IPS-18a (cell line): Measurements from ENCODE around the gene COMMD8.

Experiments
- H3K27ac ChIP-seq: one replicate; pipeline ENCODE4 v1.5.1; 2013; ENCODE audit warnings: low read length
- H3K27me3 ChIP-seq: one replicate; pipeline ENCODE4 v1.6.1; 2013; ENCODE audit warnings: mild to moderate bottlenecking, low read length; ENCODE audit not compliant: control insufficient read depth, insufficient read depth
- H3K36me3 ChIP-seq: one replicate; pipeline ENCODE4 v1.6.1; 2013; ENCODE audit warnings: low read depth, low read length; ENCODE audit not compliant: control insufficient read depth
- H3K4me1 ChIP-seq: one replicate; pipeline ENCODE4 v1.6.1; 2013; ENCODE audit warnings: low read depth, low read length; ENCODE audit not compliant: control insufficient read depth
- H3K4me3 ChIP-seq: one replicate; pipeline ENCODE4 v1.5.1; 2013; ENCODE audit warnings: low read length
- H3K9ac ChIP-seq: one replicate; pipeline ENCODE4 v1.6.1; 2013; ENCODE audit warnings: mild to moderate bottlenecking, low read length, moderate library complexity
- H3K9me3 ChIP-seq: one replicate; pipeline ENCODE4 v1.6.1; 2013; ENCODE audit warnings: low read depth, low read length; ENCODE audit not compliant: control insufficient read depth

Gene COMMD8

DNA sequence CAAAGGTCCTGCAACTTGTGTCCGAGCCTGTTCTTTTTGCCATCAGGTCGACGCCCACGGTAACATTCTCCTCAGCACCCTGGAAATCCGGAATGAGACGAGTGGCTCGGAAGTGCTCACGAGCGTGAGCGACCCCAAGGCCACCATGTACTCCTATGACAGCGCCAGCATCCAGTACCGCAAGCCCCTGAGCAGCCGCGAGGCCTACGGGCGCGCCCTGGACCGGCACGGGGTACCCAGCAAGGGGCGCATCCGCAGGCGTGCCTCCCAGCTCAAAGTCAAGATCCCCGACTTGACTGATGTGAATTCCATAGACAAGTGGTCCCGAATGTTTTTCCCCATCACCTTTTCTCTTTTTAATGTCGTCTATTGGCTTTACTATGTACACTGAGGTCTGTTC is 37.9 kb downstream of the COMMD8 start:
- Histone ChIP-seq H3K4me1 (no peaks in the 10 kb centered on the region), H3K36me3 (no peaks in the 10 kb centered on the region), H3K4me3 (no peak overlapping the region), H3K27me3 (no peaks in the 10 kb centered on the region), H3K9ac (no peak overlapping the region), H3K9me3 (no peaks in the 10 kb centered on the region), H3K27ac (no peak overlapping the region)

DNA sequence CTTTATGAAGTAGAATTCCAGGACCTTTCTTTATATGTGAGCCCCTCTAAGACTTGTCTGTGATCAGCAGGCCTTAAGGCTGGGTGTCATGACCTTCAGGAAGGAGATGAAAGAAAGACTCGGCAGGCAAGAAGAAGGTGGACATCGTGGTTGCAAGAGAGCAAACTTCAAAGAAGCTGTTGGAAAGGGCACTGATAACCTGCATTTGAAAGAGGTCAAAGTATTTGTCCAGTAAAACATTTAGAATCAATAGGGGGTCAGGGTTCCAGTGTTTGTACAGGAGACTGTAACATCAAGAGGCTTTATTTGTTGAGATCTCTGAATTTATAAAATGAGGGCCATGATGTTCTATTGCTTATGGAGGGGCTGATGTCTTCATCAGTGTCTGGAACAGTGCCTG is 44.2 kb downstream of the COMMD8 start:
- Histone ChIP-seq H3K9me3 (no peaks in the 10 kb centered on the region), H3K9ac (no peak overlapping the region), H3K27me3 (no peaks in the 10 kb centered on the region)

DNA sequence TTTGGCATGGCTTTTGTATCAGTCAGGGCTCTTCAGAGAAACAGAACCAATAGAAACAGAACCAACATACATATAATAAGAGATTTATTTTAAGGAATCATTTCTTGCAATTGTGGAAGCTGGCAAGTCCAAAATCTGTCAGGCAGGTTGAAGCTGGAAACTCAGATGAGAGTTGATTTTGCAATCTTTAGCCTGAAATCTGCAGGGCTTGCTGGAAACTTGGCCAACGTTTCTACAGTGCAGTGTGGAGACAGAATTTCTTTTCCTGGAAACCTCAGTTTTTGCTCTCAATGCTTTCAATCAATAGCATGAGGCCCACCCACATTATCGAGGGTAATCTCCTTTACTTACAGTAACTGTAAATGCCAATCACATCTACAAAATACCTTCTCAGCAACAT is 45.4 kb downstream of the COMMD8 start:
- Histone ChIP-seq H3K4me3 (no peak overlapping the region), H3K9ac (no peak overlapping the region), H3K27me3 (no peaks in the 10 kb centered on the region), H3K27ac (no peak overlapping the region), H3K9me3 (no peaks in the 10 kb centered on the region), H3K36me3 (no peaks in the 10 kb centered on the region), H3K4me1 (peaks cover 12% of the 10 kb centered on the region)

More for the DNA sequence above, 44.2 kb downstream of the COMMD8 start:
- Histone ChIP-seq H3K4me1 (peaks cover 4% of the 10 kb centered on the region), H3K27ac (no peak overlapping the region), H3K36me3 (no peaks in the 10 kb centered on the region), H3K4me3 (no peak overlapping the region)

DNA sequence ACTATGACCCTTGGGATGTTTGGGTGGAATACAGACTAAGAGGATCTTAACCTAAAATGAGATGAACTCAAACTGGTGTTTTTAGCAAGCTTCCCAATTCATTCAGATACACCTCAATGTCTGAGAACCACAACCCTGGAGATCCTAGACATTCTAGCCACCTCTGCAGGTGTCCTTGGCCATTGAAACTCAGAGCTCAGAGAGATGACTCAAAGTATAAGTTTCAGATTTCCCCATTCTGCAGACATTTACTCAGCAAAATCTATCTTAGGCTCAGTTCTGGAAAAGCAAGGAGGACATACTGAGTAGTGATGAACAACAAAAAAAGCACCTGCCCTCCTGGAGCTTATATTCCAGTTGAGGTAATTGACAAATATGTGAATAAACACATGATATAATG is 47.8 kb downstream of the COMMD8 start:
- Histone ChIP-seq H3K9me3 (no peaks in the 10 kb centered on the region), H3K9ac (no peak overlapping the region), H3K36me3 (no peaks in the 10 kb centered on the region), H3K27ac (no peak overlapping the region), H3K27me3 (no peaks in the 10 kb centered on the region), H3K4me1 (peaks cover 12% of the 10 kb centered on the region), H3K4me3 (no peak overlapping the region)

DNA sequence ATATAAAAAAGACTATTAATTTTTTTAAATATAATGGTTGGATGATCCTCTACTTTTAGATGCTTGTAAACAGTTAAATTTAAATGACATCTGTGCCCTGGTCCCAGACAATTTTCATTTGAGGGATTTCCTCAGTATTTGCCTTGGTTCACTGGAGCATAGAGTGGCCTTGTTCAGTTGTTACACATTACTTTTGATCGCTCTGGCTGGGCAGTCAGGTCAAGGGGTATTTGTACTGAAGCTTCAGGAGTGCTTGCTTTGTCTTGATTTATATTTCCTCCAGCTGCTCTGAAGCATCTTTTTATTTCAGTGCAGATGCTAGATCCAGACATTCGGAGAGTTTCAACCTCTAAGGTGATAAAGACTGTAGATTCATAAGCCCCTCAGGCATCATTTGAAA is 50.0 kb downstream of the COMMD8 start:
- Histone ChIP-seq H3K27ac (no peak overlapping the region), H3K9ac (no peak overlapping the region)

DNA sequence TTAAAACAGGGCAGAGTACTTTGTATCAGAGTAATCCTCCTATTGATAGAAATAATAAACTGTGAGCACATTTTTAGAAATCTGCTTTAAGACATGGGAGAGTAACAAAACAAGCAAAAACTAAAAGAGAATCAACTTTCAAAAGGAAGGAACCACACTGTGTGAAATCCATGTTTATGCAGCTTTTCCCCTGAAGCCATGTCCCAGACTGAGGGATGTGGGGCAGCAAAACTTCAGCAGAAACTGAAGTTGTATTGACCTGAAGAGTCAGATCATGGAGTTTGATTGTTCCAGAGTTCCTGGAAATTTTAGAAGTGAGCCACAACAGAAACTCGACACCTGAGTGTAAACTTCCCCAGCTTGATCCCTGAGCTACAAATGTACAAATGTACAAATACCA is 53.2 kb downstream of the COMMD8 start:
- no peak overlapping the region for H3K9ac ChIP-seq

More for the DNA sequence above, 50.0 kb downstream of the COMMD8 start:
- Histone ChIP-seq H3K4me3 (no peak overlapping the region), H3K36me3 (no peaks in the 10 kb centered on the region), H3K9me3 (no peaks in the 10 kb centered on the region), H3K4me1 (peaks cover 12% of the 10 kb centered on the region), H3K27me3 (no peaks in the 10 kb centered on the region)

DNA sequence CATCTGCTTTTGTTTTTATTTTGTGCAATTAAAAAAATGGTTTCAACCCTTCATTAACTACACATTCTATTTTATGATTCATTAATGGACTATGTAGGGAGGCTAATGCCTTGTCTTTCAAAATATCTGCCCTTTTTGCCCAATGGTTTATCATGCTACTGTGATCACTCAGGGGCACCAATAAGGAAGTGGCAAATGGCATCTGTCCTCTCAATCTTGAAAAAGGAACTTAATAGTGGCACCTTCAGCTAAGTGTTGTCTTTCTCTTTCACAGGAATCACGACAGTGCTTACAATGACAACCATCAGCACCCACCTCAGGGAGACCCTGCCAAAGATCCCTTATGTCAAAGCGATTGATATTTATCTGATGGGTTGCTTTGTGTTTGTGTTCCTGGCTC is 57.1 kb downstream of the COMMD8 start:
- no peak overlapping the region for H3K27ac ChIP-seq
- no peaks in the 10 kb centered on the region for H3K9me3 ChIP-seq
- no peaks in the 10 kb centered on the region for H3K36me3 ChIP-seq
- H3K9ac ChIP-seq = no peak overlapping the region
- no peak overlapping the region for H3K4me3 ChIP-seq
- H3K4me1 ChIP-seq = no peaks in the 10 kb centered on the region
- H3K27me3 ChIP-seq = no peaks in the 10 kb centered on the region

More for the DNA sequence above, 53.2 kb downstream of the COMMD8 start:
- Histone ChIP-seq H3K27ac (no peak overlapping the region), H3K4me3 (no peak overlapping the region), H3K27me3 (no peaks in the 10 kb centered on the region), H3K4me1 (peaks cover 12% of the 10 kb centered on the region), H3K9me3 (no peaks in the 10 kb centered on the region), H3K36me3 (no peaks in the 10 kb centered on the region)
